ENCODE measurements around the gene MTX3.

Gene MTX3

DNA sequence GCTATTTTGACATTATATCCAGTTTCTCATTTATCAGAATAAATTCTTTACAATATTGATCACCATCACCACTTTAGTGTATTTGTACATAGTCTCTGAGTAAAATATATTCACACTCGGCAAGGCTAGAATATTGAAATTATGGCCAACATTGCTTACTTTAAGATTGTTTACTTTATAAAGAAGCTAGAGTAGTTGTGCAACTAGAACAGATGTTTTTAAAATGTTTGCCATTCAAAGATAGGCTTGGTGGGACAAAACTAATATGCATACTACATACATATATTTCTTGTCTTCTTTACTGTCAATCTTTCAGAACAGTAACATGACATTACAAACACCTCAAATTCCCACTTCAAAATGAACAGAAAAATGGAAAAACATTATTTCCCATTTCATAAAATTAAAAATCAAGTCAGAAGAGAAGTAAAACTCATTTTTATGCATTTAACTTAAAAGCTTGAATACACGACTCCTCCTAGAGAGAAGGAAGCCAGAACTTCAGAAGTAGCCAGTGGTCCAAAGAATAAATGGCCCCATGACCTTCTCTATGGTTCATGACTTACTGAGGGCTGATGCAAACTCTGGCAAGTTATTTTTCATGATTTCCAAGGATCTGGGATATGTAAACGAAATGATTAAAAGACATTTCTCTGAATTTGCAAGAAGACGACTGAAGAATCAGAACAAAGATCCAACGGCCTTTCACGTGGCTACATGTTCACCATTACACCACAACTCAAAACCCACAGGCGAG, 14.1 kb downstream of the MTX3 start:
- DNase-seq = no peak

DNA sequence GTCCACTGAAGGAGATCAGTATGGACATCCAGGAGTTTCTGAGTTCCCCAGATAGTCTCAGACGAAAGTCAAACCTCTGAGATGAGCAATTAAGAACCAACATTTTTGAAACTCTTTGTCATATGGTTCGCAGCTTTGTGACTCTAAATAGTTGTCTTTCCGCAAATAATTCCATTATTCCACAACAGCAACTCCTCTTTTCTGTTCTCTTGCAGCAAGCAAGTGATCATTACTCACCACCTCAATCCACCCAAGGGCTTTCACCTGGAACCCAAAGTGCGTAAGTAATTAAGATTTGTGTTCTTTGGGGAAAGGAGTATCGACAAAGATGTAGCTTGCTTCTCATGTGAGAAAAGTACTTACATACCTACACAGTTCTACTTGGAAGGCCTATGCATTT, 15.6 kb downstream of the MTX3 start:
- DNase-seq = no peak

DNA sequence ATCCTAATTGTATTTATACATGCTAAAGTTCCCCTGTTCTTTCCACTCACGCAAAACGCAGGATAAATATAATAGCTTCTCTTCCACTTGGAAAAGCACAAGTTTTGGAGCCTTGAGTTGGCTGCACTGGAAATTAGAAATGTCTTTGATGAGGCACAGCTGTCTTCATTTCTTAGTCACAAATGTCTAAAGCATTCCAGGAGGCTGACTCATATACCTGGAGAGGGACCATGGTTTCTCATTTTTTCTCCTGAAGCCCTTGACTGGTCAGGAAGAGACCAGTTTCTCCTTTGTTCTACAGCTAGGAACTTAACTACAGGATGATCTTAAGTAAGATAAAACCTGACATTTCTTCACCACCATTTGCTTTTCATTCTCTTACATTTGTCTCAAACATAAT, 16.2 kb downstream of the MTX3 start:
- DNase-seq = no peak

DNA sequence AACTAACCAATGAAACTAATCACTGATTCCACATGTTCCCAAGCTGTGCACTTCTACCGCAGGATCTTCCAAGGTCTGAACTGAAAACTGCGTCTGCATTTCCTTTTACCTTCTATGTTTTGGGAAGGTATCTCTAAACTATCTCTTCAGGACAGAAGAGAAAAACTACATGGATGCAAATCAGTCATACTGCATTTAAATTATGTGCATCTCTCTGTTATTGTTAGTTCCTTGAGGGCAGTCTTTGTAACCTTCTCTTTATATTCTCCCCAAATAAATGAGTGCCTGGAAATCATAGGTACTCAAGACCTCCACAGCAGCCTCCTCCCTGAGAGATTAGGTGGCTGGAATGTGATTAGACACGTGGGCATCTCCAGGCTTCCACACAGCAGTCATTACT, 17.1 kb downstream of the MTX3 start:
- no peak for DNase-seq

DNA sequence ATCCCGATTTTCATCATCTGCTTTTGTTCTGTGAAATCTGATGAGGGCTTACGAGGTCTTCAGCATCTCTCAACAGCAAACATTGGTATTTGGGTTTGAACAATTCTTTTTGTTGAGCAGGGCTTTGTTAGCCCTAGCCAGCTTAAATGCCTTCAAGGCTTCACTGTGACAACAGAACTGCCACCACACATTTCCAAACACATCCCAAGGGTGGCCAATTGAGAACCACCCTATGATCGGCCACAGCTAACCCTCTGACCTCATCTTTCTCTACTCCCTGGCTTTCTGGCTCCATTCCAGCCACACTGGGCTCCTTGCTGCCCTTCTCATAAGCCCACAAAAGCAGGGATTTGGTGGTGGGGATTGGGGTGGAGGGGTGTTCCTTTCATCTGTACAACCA, 17.6 kb downstream of the MTX3 start:
- no peak for DNase-seq

DNA sequence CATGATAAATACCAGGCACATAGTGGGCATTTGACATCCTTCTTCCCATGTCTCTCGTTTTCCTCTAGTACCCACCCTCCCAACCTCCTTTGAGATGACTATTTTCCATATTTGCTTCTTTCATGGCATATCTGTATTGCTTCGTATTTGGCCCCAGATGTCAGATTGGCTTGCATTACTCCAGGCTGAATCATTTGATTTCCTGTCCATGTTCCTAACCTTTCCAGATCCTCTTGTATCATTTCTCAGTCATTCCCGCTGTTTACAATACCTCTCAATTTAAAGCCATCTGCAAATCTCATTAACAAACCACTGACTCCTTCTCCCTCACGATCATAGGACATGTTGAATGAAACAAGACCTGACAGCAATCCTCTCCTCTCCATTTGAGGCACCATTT, 19.9 kb downstream of the MTX3 start:
- no peak for DNase-seq

DNA sequence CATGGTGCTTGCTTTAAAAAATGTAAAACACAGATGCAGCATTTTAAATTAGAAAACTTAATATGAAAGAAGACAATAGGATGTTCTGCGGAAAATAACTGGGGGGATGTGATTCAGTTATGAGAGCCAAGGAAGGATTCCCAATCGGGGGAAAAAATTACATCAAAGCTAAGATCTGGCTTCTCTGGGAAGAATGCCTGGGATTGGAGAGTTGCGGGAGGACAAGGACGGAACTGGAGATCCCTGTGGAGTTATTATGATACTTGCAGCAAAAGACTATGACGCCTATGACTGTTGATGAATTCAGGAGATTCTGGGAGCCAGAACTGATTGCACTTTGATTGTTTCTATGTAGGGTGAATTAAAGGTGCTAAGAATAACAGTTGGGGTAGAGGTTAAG, 24.6 kb downstream of the MTX3 start:
- DNase-seq = no peak

DNA sequence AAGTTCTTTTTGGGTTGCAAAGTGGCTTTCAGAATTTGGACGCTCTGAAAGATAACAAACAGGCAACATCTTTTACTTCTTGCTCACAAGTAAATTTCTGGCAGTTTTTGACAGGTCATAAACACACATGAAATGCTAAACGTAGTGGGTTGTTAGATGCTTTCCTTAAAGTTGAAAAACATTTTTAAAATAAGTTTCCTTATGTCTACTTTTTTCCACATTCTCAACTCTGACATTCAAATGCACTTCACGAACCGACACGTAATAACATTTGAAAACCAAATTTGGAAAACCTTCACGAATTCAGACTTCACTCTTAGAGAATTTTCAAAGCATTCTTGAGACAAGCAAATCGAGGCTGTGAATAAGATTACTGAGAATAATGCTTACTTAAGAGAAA, 26.9 kb downstream of the MTX3 start:
- DNase-seq = no peak

DNA sequence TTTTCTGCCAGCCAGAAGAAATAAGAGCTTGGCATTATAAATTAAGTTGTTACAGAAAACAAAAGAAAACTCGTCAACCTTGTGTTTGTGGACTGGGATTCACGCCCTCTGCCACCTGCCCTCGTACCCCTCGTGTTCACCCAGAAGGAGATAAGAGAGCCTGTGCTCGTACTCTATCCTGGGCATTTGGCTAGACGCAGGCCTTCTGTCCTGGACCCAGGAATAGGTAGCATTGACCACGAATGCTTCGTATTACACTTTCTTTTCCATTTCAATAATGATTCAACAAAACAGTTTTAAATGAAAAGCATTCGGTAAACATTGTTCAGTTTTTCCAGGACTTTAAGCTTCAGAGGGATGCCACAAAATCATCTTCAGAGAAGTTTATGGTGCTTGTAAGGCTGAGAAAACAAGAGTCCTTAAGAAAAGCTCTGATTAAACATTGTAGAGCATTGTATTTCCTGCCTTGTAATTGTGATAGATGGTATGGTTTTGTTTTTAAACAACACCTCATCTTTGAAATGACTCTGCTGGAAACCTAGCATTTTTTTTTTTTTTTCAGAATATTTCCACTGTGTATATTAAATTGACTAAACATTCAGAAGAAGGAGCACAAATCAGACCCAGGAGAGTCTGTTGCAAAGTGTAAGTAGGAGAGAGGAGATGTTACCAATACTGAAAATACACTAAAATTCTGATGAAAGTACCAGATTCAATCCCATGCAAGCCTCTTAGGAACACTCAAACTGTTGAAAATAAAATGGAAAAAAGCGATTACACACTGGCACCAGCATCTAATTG, 27.6 kb downstream of the MTX3 start:
- no peak for DNase-seq

DNA sequence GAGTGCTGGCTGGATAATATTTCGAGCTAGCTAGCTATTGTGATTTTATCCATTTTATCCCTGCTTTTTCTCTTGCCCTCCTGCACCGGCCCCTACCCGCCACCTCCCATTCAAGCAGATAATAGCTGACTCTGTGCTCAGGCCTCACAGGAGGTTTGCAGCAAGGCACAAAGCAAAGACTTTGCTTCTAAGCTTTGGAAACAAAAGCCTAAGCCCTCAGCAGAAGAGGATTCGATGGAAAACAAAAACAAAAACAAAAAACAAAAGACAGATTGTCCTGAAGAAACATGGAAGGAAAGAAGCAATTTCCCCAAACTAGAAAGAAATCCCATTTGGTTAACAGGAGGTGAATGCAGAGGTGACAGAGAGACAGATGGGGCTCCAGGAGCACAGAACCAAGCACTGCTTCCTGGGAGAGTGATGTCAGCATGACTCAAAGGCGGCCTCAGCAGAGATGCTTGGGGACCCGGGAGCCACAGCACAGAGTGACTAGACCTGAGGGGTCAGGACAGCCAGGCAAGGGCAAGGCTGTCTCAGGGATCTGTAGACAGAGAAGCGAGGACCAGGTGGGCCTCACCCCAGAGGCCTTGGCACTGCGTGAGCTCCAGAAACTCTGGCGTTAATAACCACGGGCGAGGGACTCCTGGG, 28.4 kb downstream of the MTX3 start:
- no peak for DNase-seq

DNA sequence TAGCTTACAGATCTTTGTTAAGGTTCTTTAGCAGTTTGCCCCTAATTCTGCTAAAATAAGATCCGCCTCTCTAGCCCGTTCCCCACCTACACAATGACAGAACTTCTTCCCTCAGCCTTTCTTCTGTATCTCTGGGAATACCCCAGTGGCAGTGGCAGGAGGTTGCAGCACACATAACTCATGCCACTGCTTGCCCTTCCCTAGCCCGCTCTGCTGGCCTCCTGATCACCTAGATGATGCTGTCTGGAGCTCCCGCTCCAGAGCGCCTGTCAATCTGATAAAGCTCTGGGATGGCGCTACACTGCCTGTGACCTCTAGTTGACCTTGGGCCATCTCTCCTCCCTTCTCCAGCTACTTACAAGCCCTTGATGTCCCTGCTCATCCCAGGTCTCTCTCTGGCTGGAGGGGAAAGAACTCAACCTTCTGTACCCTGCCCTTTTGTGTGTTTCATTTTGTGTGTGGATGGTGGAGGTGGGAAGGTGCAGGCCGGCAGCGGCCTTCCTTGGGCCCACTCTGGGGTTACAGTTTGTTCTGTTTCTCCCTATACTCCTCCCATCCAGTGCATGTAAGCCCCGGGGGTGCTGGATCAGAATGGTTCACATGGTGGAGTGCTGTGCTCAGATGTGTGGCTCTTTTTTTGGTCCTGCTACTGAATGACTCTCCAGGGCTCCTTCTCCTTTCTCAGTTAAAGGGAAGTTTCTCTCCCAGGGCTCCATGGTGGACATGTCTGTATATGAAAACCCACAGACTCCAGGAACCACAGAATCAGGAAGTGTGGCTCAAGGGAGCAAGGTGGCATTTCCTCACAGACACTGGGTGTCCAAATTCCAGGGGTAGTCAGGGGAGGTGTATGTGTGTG, 29.1 kb downstream of the MTX3 start:
- DNase-seq = no peak

DNA sequence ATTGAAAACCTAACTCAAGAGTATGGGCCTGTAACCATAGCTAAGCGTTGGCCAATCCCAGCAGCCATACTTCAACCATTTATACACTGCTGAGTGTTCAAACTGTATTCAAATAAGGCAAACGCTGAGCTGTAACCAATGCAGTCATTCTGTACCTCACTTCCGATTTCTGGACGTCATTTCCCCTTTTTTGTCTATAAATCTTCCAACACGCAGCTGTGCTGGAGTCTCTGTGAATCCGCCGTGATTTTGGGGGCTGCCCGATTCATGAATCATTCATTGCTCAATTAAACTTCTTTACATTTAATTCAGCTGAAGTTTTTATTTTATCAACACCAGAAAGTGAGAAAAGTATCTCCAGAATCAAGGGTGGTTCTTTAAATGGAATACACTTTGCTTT, 31.7 kb downstream of the MTX3 start:
- no peak for DNase-seq

DNA sequence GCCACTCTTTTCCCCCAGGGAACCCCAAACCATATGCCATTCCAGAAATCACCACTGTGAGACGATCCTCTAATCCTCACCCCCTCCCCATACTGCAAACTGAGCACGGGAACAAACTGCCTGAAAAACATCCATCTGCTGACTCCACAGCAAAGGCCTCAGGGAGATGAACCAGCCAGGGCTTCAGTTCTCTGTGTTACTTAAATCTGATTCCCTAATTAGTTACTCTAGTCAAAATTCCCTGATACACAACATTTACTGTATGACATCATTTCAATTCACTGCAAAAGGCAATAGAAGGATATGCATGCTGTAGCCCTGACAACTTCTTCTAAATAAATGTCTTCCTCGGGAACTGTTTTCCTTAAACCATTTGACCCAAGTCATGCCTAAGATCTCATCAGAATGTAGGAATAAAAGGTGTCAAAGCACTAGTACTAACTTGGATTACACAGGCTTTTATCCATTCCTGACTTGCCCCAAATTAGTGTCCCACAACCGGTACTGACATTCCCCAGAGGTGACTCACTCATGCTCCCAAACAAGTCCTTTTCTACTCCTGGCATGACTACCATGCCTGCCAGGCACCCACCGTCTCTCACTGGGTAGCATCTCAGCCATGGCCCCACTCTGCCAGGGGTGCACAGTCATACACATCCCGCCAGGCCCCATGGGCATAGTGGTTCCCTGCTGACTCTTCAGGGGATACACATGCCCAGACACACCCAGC, 35.0 kb downstream of the MTX3 start:
- no peak for DNase-seq

DNA sequence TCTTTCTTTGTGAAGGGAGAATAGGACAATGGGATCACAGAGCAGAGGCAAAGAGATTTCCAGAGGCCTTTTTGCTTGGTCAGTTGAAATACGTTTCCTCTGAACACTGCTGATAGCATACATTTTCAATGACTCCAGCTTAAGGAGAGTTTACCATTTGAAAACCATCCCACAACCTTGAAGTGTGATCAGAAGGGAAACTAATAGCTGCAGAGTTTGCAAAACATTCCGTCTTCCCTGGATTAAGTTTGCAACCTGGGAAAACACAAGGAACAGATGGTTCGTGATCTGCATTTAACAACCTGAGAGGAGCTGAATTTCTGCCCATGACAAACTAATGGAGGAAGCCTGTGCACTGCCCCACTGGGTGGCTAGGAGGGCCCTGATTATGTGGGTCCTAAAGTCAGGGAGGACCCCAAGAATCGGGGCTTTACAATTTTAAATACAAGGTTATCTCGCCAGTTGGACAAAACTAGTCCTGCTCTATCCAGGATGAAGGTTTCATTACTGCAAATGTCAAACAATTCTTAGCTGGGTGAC, 35.6 kb downstream of the MTX3 start:
- DNase-seq = no peak

DNA sequence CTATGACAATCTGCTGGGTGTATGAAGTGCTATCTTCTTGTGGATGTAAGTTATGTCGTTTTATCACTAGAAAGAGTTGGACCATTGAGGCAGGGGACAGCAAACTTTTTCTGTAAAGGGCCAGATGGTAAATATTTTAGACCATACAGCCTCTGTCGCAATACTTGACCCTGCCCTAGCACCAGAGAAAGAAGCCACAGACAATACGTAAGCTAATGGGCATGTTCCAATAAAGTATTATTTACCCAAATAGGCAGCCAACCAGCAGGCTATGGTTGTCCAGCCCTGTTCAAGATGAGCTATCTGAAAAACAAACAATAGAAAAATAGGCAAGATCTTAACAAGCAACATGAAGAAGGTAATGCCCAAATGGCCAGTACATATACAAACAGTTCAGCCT, 36.4 kb downstream of the MTX3 start:
- DNase-seq = no peak

DNA sequence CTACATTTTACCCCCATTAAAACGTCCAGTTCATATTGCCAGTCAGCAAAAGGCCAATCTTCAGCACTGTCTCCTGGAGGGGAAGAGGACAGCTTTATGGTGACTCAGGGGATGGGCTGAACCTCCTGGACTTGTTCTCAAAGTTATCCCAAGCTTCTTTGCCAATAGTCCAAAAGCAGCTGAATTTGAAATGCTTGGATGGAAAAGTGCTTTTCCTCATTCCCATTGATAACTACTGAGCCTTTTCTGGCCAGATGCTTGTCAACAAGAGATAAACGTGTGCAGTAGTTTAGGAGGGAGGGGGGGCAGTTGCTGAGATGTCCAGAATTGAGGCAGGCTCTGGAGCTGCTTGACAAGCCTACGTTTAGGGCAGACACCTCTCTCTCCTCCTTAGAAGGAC, 43.5 kb downstream of the MTX3 start:
- DNase-seq = no peak

DNA sequence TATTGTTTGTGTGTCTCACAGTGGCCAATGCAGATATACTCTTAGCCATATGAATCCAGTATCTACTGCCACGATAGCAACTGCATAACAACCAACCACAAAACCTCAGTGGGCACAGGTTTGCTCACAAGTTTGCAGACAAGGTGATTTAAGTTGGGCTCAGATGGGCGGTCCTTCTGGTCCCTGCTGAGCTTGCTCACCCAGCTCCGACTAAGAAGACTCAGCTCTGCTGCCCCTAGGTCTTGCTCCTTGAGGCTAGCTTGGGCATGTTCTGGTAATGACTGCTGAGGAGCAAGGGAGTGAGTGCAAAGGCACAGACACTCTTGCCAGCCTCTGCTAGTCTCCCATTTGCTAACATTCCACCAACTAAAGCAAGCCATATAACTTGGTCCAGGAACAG, 52.6 kb downstream of the MTX3 start:
- no peak for DNase-seq

DNA sequence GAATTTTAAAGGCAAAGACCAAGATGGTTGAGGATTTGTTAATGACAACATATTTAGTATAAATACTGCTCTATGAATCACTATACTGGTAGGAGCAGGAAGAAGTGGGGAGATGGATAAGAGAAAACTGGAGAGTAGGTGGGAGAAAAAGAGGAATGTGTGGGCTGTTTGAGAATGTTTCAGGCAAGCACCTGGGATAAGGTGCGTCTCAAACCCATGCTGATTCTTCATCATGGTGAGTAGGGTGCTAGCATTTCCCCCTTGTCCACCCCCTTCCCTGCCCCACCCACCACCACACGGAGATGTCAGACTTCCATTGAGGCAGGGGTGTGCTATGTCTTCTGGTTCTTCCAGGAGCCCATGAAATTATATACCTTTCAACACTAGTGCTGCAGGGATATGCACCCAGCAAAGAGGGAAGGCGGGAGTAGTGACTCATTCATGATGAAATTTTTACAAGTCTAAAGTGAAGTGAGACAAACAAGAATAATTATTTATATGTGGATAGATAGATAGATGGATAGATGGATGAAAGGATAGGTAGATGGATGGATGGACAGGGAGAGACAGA, 54.3 kb downstream of the MTX3 start:
- DNase-seq = no peak

DNA sequence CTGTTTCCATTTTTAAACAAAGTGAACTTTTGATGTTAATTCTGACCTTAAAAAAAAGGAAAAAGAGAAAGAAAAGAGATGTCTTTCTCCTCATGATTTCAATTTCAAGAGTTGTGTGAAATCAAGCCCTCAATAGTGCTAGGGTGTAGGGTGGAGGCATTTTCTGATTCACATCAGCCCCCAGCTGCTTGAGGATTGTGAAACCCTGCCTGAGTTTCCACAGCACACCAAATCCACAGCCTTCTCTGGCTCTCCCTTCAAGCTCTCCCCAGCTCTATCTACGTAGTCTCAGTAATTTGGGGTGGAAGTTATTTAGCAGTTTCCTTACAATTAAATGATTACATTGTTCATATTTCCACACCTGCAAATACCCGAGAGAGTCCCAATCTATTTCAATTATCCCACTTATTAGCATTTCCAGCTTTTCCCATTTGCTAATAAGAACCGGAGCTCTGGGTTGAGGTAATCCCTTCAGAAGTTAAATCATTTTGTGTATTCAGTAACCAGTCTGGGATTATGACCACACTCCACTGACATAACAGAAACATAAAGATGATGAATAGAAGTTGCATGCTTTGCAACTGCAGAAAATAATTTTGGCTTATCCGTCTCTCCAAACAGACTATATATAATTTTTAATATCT, 54.9 kb downstream of the MTX3 start:
- no peak for DNase-seq

DNA sequence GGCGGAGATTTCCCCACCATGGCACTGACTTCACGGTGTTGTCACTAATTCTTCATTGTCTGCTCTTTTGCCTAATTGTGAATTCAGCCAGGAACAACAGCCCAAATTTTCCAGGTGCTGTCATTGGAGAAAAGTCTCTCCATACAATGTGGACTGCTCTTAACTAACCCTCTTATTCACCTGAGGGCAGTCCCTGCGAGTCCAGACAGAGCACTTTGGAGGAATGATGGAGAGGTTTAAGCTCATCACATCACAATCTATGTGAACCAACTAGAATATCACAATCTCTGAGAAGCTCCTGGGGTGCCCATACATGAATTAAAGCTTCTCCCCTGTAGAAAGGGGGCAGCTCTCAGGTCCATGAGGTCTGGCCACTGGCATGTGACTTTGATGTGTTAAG, 56.4 kb downstream of the MTX3 start:
- DNase-seq = no peak

All from NCI-H1930 (cell line).